Stimulated activated CD8-positive, alpha-beta memory T cell treated with anti-CD3 and anti-CD28 coated beads, Interleukin-4, amount 100 ng/mL, for 4 hours (primary cell): ENCODE data around the gene PARP15.

Experiments
- DNase-seq, 2 donors: peaks; one replicate each; pipeline ENCODE4 v3.0.0-alpha.2; 2020; ENCODE audit warnings: low read depth in 2 of 2, low spot score in 1 of 2

The PARP15 gene

GRCh38 chr3:122568755-122569154 lies 8.7 kb upstream of the PARP15 start:
- DNase-seq = no peak

- DNase-seq = no peak
Observed at GRCh38 chr3:122572940-122573412, 4.5 kb upstream of the PARP15 start.

GRCh38 chr3:122576174-122576940 lies 1.1 kb upstream of the PARP15 start:
- no peak for DNase-seq

GRCh38 chr3:122578069-122578740 lies 755 bp downstream of the PARP15 start:
- no peak for DNase-seq

GRCh38 chr3:122580470-122580869 lies 3.0 kb downstream of the PARP15 start:
- DNase-seq = no peak

GRCh38 chr3:122581622-122582021 lies 4.2 kb downstream of the PARP15 start:
- DNase-seq = no peak

GRCh38 chr3:122582390-122582789 lies 4.9 kb downstream of the PARP15 start:
- no peak for DNase-seq

GRCh38 chr3:122586098-122586497 lies 8.6 kb downstream of the PARP15 start:
- DNase-seq = no peak

- DNase-seq = no peak
Observed at GRCh38 chr3:122586773-122587485, 9.5 kb downstream of the PARP15 start.

- DNase-seq = no peak
Observed at GRCh38 chr3:122587572-122587971, 10.1 kb downstream of the PARP15 start.

GRCh38 chr3:122589297-122589696 lies 11.8 kb downstream of the PARP15 start:
- DNase-seq = no peak

- DNase-seq = no peak
Observed at GRCh38 chr3:122590610-122591009, 13.2 kb downstream of the PARP15 start.

- DNase-seq = no peak
Observed at GRCh38 chr3:122594025-122594424, 16.6 kb downstream of the PARP15 start.

- DNase-seq = no peak
Observed at GRCh38 chr3:122598151-122598550, 20.7 kb downstream of the PARP15 start.

GRCh38 chr3:122598556-122598955 lies 21.1 kb downstream of the PARP15 start:
- DNase-seq = no peak

GRCh38 chr3:122602011-122602710 lies 24.7 kb downstream of the PARP15 start:
- no peak for DNase-seq

- DNase-seq = no peak
Observed at GRCh38 chr3:122603056-122603455, 25.6 kb downstream of the PARP15 start.

- no peak for DNase-seq
Observed at GRCh38 chr3:122606330-122606729, 28.9 kb downstream of the PARP15 start.

GRCh38 chr3:122608916-122609315 lies 31.5 kb downstream of the PARP15 start:
- no peak for DNase-seq

- no peak for DNase-seq
Observed at GRCh38 chr3:122609798-122610559, 32.5 kb downstream of the PARP15 start.

GRCh38 chr3:122612696-122613095 lies 35.2 kb downstream of the PARP15 start:
- no peak for DNase-seq
